ENCODE measurements around the gene HDAC1. TPM values are rescaled to one million over a fixed set of nuclear protein-coding genes. Genes with fewer than 3 reads are reported as not detected.

HDAC1 gene
- total and polyA plus RNA-seq, 2 experiments from 2014 or later, result 76.9 to 96.8 TPM

- Histone ChIP-seq H3K36me3 (peaks cover 7% of the 10 kb centered on the region), H3K27ac (peak overlapping the region; percentile 30), H3K4me3 (peak overlapping the region; percentile 25), H3K4me1 (ENCODE audit: low read depth) (peaks cover 7% of the 10 kb centered on the region), H3K9me3 (ENCODE audit: low read depth) (no peaks in the 10 kb centered on the region), H3K27me3 (no peaks in the 10 kb centered on the region)
- TF ChIP-seq, protein P1, sequence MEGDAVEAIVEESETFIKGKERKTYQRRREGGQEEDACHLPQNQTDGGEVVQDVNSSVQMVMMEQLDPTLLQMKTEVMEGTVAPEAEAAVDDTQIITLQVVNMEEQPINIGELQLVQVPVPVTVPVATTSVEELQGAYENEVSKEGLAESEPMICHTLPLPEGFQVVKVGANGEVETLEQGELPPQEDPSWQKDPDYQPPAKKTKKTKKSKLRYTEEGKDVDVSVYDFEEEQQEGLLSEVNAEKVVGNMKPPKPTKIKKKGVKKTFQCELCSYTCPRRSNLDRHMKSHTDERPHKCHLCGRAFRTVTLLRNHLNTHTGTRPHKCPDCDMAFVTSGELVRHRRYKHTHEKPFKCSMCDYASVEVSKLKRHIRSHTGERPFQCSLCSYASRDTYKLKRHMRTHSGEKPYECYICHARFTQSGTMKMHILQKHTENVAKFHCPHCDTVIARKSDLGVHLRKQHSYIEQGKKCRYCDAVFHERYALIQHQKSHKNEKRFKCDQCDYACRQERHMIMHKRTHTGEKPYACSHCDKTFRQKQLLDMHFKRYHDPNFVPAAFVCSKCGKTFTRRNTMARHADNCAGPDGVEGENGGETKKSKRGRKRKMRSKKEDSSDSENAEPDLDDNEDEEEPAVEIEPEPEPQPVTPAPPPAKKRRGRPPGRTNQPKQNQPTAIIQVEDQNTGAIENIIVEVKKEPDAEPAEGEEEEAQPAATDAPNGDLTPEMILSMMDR (IDR thresholded peaks at IDR 0.05; ENCODE audit: low read depth, low read length), result peak; percentile 59
- peak; percentile 61 to 62 for DNase-seq (ENCODE audit: low read depth in 1 of 2, low spot score in 1 of 2)
Measured at GRCh38 chr1:32361674-32362473, 70.0 kb downstream of the HDAC1 start.

- Histone ChIP-seq H3K9me3 (ENCODE audit: low read depth) (no peaks in the 10 kb centered on the region), H3K36me3 (peaks cover 15% of the 10 kb centered on the region), H3K4me3 (peak within 1 kb of the TSS; percentile 25), H3K27me3 (no peaks in the 10 kb centered on the region), H3K4me1 (ENCODE audit: low read depth) (peaks cover 7% of the 10 kb centered on the region), H3K27ac (peak within 1 kb of the TSS; percentile 30)
- peak in 1 of 2 donors; percentile 40 for DNase-seq (ENCODE audit: low read depth in 1 of 2, low spot score in 1 of 2)
- TF ChIP-seq, protein P1 (IDR thresholded peaks at IDR 0.05; ENCODE audit: low read depth, low read length), result no peak
Measured at GRCh38 chr1:32362474-32363313, 70.8 kb downstream of the HDAC1 start, which contains the start of the genes FAM229A and TSSK3. Gene FAM229A (minus strand): TSS chr1:32362485. CDS start chr1:32362091, 394 bp downstream. Gene TSSK3 (plus strand): TSS chr1:32362539. CDS start chr1:32362702, 163 bp downstream.

- H3K4me1 ChIP-seq (ENCODE audit: low read depth), result peaks cover 7% of the 10 kb centered on the region
- H3K9me3 ChIP-seq (ENCODE audit: low read depth), result no peaks in the 10 kb centered on the region
- H3K4me3 ChIP-seq, result no peak overlapping the region
- H3K27ac ChIP-seq, result no peak overlapping the region
- TF ChIP-seq, protein P1 (IDR thresholded peaks at IDR 0.05; ENCODE audit: low read depth, low read length), result no peak
- H3K27me3 ChIP-seq, result no peaks in the 10 kb centered on the region
- peaks cover 21% of the 10 kb centered on the region for H3K36me3 ChIP-seq
- DNase-seq (ENCODE audit: low read depth in 1 of 2, low spot score in 1 of 2), result no peak
Measured at GRCh38 chr1:32363713-32364112, 71.8 kb downstream of the HDAC1 start.

GRCh38 chr1:32364836-32365235 is 73.0 kb downstream of the HDAC1 start:
- no peak overlapping the region for H3K4me3 ChIP-seq
- H3K27me3 ChIP-seq, result no peaks in the 10 kb centered on the region
- H3K36me3 ChIP-seq, result peaks cover 29% of the 10 kb centered on the region
- TF ChIP-seq, protein P1 (IDR thresholded peaks at IDR 0.05; ENCODE audit: low read depth, low read length), result no peak
- H3K4me1 ChIP-seq (ENCODE audit: low read depth), result peaks cover 7% of the 10 kb centered on the region
- H3K9me3 ChIP-seq (ENCODE audit: low read depth), result no peaks in the 10 kb centered on the region
- H3K27ac ChIP-seq, result no peak overlapping the region
- no peak for DNase-seq (ENCODE audit: low read depth in 1 of 2, low spot score in 1 of 2)

DNA sequence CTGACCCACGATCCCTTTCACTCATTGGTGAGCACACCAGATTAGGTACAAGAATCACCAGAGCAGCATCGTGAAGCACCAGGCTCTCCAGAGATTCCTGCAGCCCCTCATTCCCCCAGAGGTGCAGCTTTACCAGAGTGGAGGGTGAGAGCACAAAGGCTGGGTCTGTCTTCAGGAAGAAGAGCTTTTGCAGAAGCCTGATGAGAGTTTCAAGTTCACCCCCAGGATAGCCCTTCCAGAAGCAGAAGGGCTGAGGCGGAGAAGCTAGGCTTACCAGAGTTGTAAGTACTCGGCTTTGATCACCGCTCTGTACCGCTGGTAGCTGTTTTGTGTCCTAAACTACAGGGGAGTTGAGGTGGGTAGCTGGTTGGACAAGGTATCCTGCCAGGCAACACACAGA is 73.6 kb downstream of the HDAC1 start:
- Histone ChIP-seq H3K36me3 (peaks cover 29% of the 10 kb centered on the region), H3K9me3 (ENCODE audit: low read depth) (no peaks in the 10 kb centered on the region), H3K4me3 (no peak overlapping the region), H3K27ac (no peak overlapping the region), H3K27me3 (no peaks in the 10 kb centered on the region), H3K4me1 (ENCODE audit: low read depth) (peaks cover 7% of the 10 kb centered on the region)
- no peak for DNase-seq (ENCODE audit: low read depth in 1 of 2, low spot score in 1 of 2)
- TF ChIP-seq, protein P1 (IDR thresholded peaks at IDR 0.05; ENCODE audit: low read depth, low read length), result no peak

Data from cardiac muscle cell (in vitro differentiated cells and primary cell).